Measurements from ENCODE around the gene EIF3L.
A peak's percentile ranks its signal among the peaks of the same experiment; 100 is the strongest.

- TF ChIP-seq CTCF (IDR thresholded peaks at IDR 0.05) (no peak), POLR2A (IDR thresholded peaks at IDR 0.05) (no peak), POLR2AphosphoS5 (IDR thresholded peaks at IDR 0.05) (peak in 1 of 3 donors; percentile 19)
Measured at GRCh38 chr22:37884420-37884819, 35.2 kb downstream of the EIF3L start.

All from transverse colon (tissue), 4 donors.